ENCODE results near the gene TOMM5.

The TOMM5 gene

DNA sequence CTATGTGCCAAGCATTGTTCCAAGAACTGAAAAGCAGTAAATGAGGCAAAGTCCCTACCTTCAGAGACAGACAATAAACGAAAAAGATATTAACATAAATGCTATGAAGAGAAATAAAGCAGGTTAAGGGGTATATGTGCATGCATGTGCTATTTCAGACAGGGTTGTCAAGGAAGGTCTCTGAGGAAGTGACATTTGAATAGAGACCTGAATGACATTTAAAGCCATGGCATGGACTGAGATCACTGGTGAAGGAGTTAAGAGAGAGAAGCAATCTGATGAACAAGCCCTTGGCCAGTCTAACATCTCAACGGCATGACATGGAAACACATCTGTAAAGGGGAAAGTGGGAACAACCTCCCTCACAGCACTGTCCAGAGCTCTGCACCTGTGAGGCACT lies 30.7 kb downstream of the TOMM5 start:
- H3K4me3 ChIP-seq (ENCODE audit: low read depth in 1 of 2, low read length in 2 of 2): no peak overlapping the region
- H3K27ac ChIP-seq (ENCODE audit: low read length): no peak overlapping the region
- H3K27me3 ChIP-seq (ENCODE audit: low read depth, low read length): no peaks in the 10 kb centered on the region
- no peaks in the 10 kb centered on the region for H3K9me3 ChIP-seq (ENCODE audit: control insufficient read depth in 1 of 2, low read length in 2 of 2)
- no peaks in the 10 kb centered on the region for H3K4me1 ChIP-seq (ENCODE audit: control insufficient read depth in 1 of 2, insufficient read depth in 2 of 2, low read length in 2 of 2)
- H3K36me3 ChIP-seq (ENCODE audit: control insufficient read depth in 1 of 2, insufficient read depth in 2 of 2, low read length in 2 of 2): peaks cover 4 to 9% of the 10 kb centered on the region in 2 donors

- no peaks in the 10 kb centered on the region for H3K27me3 ChIP-seq (ENCODE audit: low read depth, low read length)
- H3K27ac ChIP-seq (ENCODE audit: low read length): no peak overlapping the region
- H3K9me3 ChIP-seq (ENCODE audit: control insufficient read depth in 1 of 2, low read length in 2 of 2): no peaks in the 10 kb centered on the region
- H3K36me3 ChIP-seq (ENCODE audit: control insufficient read depth in 1 of 2, insufficient read depth in 2 of 2, low read length in 2 of 2): peaks cover 4 to 9% of the 10 kb centered on the region in 2 donors
- H3K4me3 ChIP-seq (ENCODE audit: low read depth in 1 of 2, low read length in 2 of 2): no peak overlapping the region
- H3K4me1 ChIP-seq (ENCODE audit: control insufficient read depth in 1 of 2, insufficient read depth in 2 of 2, low read length in 2 of 2): no peaks in the 10 kb centered on the region
These were observed 32.4 kb downstream of the TOMM5 start for GRCh38 chr9:37559855-37560592.

- Histone ChIP-seq H3K27ac (ENCODE audit: low read length) (no peak overlapping the region), H3K36me3 (ENCODE audit: control insufficient read depth in 1 of 2, insufficient read depth in 2 of 2, low read length in 2 of 2) (peaks cover 4 to 9% of the 10 kb centered on the region in 2 donors), H3K27me3 (ENCODE audit: low read depth, low read length) (no peaks in the 10 kb centered on the region), H3K4me1 (ENCODE audit: control insufficient read depth in 1 of 2, insufficient read depth in 2 of 2, low read length in 2 of 2) (no peaks in the 10 kb centered on the region), H3K4me3 (ENCODE audit: low read depth in 1 of 2, low read length in 2 of 2) (no peak overlapping the region), H3K9me3 (ENCODE audit: control insufficient read depth in 1 of 2, low read length in 2 of 2) (no peaks in the 10 kb centered on the region)
These were observed 33.3 kb downstream of the TOMM5 start for GRCh38 chr9:37559125-37559524.

GRCh38 chr9:37555786-37556185 lies 36.6 kb downstream of the TOMM5 start:
- no peaks in the 10 kb centered on the region for H3K4me1 ChIP-seq (ENCODE audit: control insufficient read depth in 1 of 2, insufficient read depth in 2 of 2, low read length in 2 of 2)
- H3K4me3 ChIP-seq (ENCODE audit: low read depth in 1 of 2, low read length in 2 of 2): no peak overlapping the region
- H3K27me3 ChIP-seq (ENCODE audit: low read depth, low read length): no peaks in the 10 kb centered on the region
- H3K27ac ChIP-seq (ENCODE audit: low read length): no peak overlapping the region
- H3K36me3 ChIP-seq (ENCODE audit: control insufficient read depth in 1 of 2, insufficient read depth in 2 of 2, low read length in 2 of 2): peaks cover 4 to 9% of the 10 kb centered on the region in 2 donors
- H3K9me3 ChIP-seq (ENCODE audit: control insufficient read depth in 1 of 2, low read length in 2 of 2): no peaks in the 10 kb centered on the region

DNA sequence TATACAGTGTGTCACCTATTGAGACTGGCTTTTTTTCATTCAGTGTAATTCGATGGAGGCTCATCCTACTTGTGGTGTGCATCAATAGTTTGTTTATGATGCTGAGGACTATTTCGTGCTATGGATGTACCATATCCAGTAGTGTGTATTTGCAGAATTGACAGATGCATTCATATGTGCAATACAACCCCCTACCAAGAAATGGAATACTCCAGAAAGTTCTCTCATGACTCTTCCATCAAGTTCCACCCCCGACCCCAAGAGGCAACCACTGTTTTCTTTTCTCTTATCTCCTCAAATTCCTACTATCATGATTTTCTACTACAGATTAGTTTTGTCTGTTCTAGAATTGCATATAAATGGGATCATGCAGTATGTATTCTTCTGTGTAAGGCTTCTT lies 38.1 kb downstream of the TOMM5 start:
- Histone ChIP-seq H3K4me1 (ENCODE audit: control insufficient read depth in 1 of 2, insufficient read depth in 2 of 2, low read length in 2 of 2) (no peaks in the 10 kb centered on the region), H3K27me3 (ENCODE audit: low read depth, low read length) (no peaks in the 10 kb centered on the region), H3K4me3 (ENCODE audit: low read depth in 1 of 2, low read length in 2 of 2) (no peak overlapping the region), H3K36me3 (ENCODE audit: control insufficient read depth in 1 of 2, insufficient read depth in 2 of 2, low read length in 2 of 2) (peaks cover 1 to 2% of the 10 kb centered on the region in 2 donors), H3K27ac (ENCODE audit: low read length) (no peak overlapping the region), H3K9me3 (ENCODE audit: control insufficient read depth in 1 of 2, low read length in 2 of 2) (no peaks in the 10 kb centered on the region)

- H3K27ac ChIP-seq (ENCODE audit: low read length): no peak overlapping the region
- no peaks in the 10 kb centered on the region for H3K9me3 ChIP-seq (ENCODE audit: control insufficient read depth in 1 of 2, low read length in 2 of 2)
- no peaks in the 10 kb centered on the region for H3K36me3 ChIP-seq (ENCODE audit: control insufficient read depth in 1 of 2, insufficient read depth in 2 of 2, low read length in 2 of 2)
- no peaks in the 10 kb centered on the region for H3K4me1 ChIP-seq (ENCODE audit: control insufficient read depth in 1 of 2, insufficient read depth in 2 of 2, low read length in 2 of 2)
- no peak overlapping the region for H3K4me3 ChIP-seq (ENCODE audit: low read depth in 1 of 2, low read length in 2 of 2)
- no peaks in the 10 kb centered on the region for H3K27me3 ChIP-seq (ENCODE audit: low read depth, low read length)
These were observed 40.5 kb downstream of the TOMM5 start for GRCh38 chr9:37551888-37552287.

DNA sequence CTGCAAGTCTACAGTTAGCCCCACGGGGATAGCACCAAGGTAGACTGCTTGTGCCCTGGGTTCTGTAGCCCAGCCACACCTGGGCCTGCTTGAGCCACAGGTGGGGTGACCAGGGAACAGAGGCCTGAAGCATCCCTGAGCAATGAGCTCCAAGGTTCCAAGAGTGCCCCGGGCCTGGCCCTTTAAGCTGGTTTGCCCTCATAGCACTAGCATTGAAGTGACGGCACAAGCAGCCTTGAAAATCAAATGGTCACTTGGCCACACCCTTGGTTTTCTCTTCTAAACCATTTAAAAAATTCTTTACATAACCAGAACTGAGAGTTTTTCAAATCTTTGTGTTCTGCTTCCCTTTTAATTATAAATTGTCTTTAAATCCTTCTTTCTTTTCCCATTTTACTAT lies 40.9 kb downstream of the TOMM5 start:
- no peaks in the 10 kb centered on the region for H3K9me3 ChIP-seq (ENCODE audit: control insufficient read depth in 1 of 2, low read length in 2 of 2)
- H3K36me3 ChIP-seq (ENCODE audit: control insufficient read depth in 1 of 2, insufficient read depth in 2 of 2, low read length in 2 of 2): no peaks in the 10 kb centered on the region
- no peaks in the 10 kb centered on the region for H3K4me1 ChIP-seq (ENCODE audit: control insufficient read depth in 1 of 2, insufficient read depth in 2 of 2, low read length in 2 of 2)
- no peak overlapping the region for H3K4me3 ChIP-seq (ENCODE audit: low read depth in 1 of 2, low read length in 2 of 2)
- no peaks in the 10 kb centered on the region for H3K27me3 ChIP-seq (ENCODE audit: low read depth, low read length)
- no peak overlapping the region for H3K27ac ChIP-seq (ENCODE audit: low read length)

- Histone ChIP-seq H3K27ac (ENCODE audit: low read length) (no peak overlapping the region), H3K9me3 (ENCODE audit: control insufficient read depth in 1 of 2, low read length in 2 of 2) (no peaks in the 10 kb centered on the region), H3K27me3 (ENCODE audit: low read depth, low read length) (no peaks in the 10 kb centered on the region), H3K36me3 (ENCODE audit: control insufficient read depth in 1 of 2, insufficient read depth in 2 of 2, low read length in 2 of 2) (no peaks in the 10 kb centered on the region), H3K4me1 (ENCODE audit: control insufficient read depth in 1 of 2, insufficient read depth in 2 of 2, low read length in 2 of 2) (no peaks in the 10 kb centered on the region), H3K4me3 (ENCODE audit: low read depth in 1 of 2, low read length in 2 of 2) (no peak overlapping the region)
These were observed 41.6 kb downstream of the TOMM5 start for GRCh38 chr9:37550781-37551180.

DNA sequence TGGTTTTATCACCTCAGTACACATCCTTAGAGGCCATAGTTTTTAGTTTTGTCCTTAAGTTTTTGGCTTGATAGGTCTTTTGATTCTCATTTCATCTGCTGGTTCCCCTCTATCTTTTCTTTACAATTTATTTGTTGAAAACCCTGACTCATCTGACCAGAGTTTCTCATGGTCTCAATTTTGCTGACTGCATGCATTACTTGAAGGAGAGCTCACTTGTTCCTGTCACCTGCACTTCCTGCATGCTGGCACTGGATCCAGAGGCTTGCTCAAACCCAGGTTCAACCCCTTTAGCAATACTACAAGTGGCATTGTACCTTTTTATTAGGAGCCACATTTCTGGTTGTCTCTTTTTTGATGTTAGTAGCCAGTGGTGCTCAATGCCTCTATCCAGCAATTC lies 42.9 kb downstream of the TOMM5 start:
- Histone ChIP-seq H3K27me3 (ENCODE audit: low read depth, low read length) (no peaks in the 10 kb centered on the region), H3K36me3 (ENCODE audit: control insufficient read depth in 1 of 2, insufficient read depth in 2 of 2, low read length in 2 of 2) (no peaks in the 10 kb centered on the region), H3K4me1 (ENCODE audit: control insufficient read depth in 1 of 2, insufficient read depth in 2 of 2, low read length in 2 of 2) (no peaks in the 10 kb centered on the region), H3K4me3 (ENCODE audit: low read depth in 1 of 2, low read length in 2 of 2) (no peak overlapping the region), H3K9me3 (ENCODE audit: control insufficient read depth in 1 of 2, low read length in 2 of 2) (no peaks in the 10 kb centered on the region), H3K27ac (ENCODE audit: low read length) (no peak overlapping the region)

GRCh38 chr9:37547328-37547878 lies 45.0 kb downstream of the TOMM5 start:
- Histone ChIP-seq H3K27me3 (ENCODE audit: low read depth, low read length) (no peaks in the 10 kb centered on the region), H3K4me1 (ENCODE audit: control insufficient read depth in 1 of 2, insufficient read depth in 2 of 2, low read length in 2 of 2) (no peaks in the 10 kb centered on the region), H3K36me3 (ENCODE audit: control insufficient read depth in 1 of 2, insufficient read depth in 2 of 2, low read length in 2 of 2) (no peaks in the 10 kb centered on the region), H3K27ac (ENCODE audit: low read length) (no peak overlapping the region), H3K9me3 (ENCODE audit: control insufficient read depth in 1 of 2, low read length in 2 of 2) (no peaks in the 10 kb centered on the region), H3K4me3 (ENCODE audit: low read depth in 1 of 2, low read length in 2 of 2) (no peak overlapping the region)

DNA sequence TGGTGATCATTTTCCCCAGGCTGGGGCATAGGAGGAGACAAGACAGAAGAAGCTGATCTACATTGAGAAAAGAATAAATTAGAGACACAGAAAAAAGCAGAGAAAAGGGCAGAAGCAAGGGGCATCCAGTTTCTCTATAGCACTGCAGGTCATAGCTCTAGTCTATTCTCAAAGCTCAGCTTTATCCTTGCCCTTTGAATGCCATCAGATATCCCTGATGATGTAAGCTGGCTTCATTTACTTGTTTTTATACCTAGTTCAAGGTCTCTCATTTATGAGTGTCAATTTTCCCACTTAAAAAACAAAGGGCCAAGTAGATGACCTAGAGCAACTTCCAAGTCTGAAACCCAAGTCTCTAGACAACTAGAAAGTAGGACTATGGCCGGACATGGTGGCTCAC lies 48.9 kb downstream of the TOMM5 start:
- Histone ChIP-seq H3K36me3 (ENCODE audit: control insufficient read depth in 1 of 2, insufficient read depth in 2 of 2, low read length in 2 of 2) (peaks cover 8 to 19% of the 10 kb centered on the region in 2 donors), H3K4me3 (ENCODE audit: low read depth in 1 of 2, low read length in 2 of 2) (no peak overlapping the region), H3K27me3 (ENCODE audit: low read depth, low read length) (no peaks in the 10 kb centered on the region), H3K4me1 (ENCODE audit: control insufficient read depth in 1 of 2, insufficient read depth in 2 of 2, low read length in 2 of 2) (no peaks in the 10 kb centered on the region), H3K9me3 (ENCODE audit: control insufficient read depth in 1 of 2, low read length in 2 of 2) (no peaks in the 10 kb centered on the region), H3K27ac (ENCODE audit: low read length) (no peak overlapping the region)

DNA sequence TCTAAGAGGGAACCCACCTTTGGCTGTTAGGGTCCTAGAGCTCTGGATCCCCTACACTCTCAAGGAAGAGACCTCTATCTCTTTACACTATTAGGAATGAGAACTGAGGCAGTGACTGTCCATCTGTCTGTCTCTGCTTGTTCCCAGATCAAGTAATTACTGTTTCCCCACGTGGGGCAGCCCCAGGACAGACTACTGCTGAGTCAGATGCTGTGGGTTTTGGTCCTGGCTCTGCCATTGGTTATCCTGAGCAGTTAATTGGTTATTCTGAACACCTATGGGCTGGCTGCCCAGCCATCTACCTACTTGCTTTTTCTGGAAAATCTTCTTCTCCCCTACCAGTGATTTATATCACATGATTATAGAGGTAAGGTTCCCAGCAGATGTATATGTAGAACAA lies 49.5 kb downstream of the TOMM5 start:
- no peaks in the 10 kb centered on the region for H3K9me3 ChIP-seq (ENCODE audit: control insufficient read depth in 1 of 2, low read length in 2 of 2)
- no peaks in the 10 kb centered on the region for H3K27me3 ChIP-seq (ENCODE audit: low read depth, low read length)
- H3K27ac ChIP-seq (ENCODE audit: low read length): no peak overlapping the region
- H3K4me3 ChIP-seq (ENCODE audit: low read depth in 1 of 2, low read length in 2 of 2): no peak overlapping the region
- H3K4me1 ChIP-seq (ENCODE audit: control insufficient read depth in 1 of 2, insufficient read depth in 2 of 2, low read length in 2 of 2): no peaks in the 10 kb centered on the region
- H3K36me3 ChIP-seq (ENCODE audit: control insufficient read depth in 1 of 2, insufficient read depth in 2 of 2, low read length in 2 of 2): peaks cover 9 to 25% of the 10 kb centered on the region in 2 donors

All from muscle layer of duodenum (tissue), 2 donors.